Ovary (tissue), 3 donors: ENCODE results near the gene APP.

Source experiments
- EP300 ChIP-seq: sonication (generic); formaldehyde crosslinking; IDR thresholded peaks from one replicate; pipeline ENCODE4 v1.6.1; 2017; ENCODE audit warnings: antibody characterized with exemption
- POLR2A ChIP-seq: fragments of 450-650 bp; IDR thresholded peaks from one replicate; pipeline ENCODE4 v1.6.1; 2017; ENCODE audit warnings: antibody characterized with exemption, mild to moderate bottlenecking, moderate library complexity
- TF ChIP-seq, protein P1 (sequence below), 3 donors: fragments of 450-650 bp in 2 of 3; fragments of 200-600 bp in 1 of 3; IDR thresholded peaks; one replicate each; pipeline versions ENCODE4 v1.5.1 to v1.8.0; 2016 to 2022; ENCODE audit warnings: antibody characterized with exemption in 3 of 3, mild to moderate bottlenecking in 1 of 3
- donor health status: DM: no; HTN: no; CAD: no.

DNA sequence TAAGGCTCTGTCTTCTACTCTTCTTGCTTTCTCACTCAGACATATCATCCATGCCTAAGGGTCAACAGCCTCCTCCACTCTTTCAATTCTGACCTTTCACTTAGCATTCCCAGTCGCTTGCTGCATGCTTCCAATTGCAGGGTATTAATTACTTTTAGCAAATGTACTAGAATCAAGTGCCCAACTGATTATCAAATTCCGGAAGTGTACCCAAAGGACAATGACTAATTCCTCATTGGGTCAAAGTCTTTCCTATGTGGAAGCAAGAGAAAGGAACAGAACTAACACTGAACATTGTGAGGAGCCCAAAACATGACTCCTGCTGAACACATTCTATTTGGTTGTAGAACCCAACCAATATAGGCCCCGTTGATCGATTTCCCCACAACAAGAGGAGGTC lies 101.8 kb downstream of the APP start:
- TF ChIP-seq, protein P1, sequence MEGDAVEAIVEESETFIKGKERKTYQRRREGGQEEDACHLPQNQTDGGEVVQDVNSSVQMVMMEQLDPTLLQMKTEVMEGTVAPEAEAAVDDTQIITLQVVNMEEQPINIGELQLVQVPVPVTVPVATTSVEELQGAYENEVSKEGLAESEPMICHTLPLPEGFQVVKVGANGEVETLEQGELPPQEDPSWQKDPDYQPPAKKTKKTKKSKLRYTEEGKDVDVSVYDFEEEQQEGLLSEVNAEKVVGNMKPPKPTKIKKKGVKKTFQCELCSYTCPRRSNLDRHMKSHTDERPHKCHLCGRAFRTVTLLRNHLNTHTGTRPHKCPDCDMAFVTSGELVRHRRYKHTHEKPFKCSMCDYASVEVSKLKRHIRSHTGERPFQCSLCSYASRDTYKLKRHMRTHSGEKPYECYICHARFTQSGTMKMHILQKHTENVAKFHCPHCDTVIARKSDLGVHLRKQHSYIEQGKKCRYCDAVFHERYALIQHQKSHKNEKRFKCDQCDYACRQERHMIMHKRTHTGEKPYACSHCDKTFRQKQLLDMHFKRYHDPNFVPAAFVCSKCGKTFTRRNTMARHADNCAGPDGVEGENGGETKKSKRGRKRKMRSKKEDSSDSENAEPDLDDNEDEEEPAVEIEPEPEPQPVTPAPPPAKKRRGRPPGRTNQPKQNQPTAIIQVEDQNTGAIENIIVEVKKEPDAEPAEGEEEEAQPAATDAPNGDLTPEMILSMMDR (IDR thresholded peaks at IDR 0.05), result no peak
- TF ChIP-seq EP300 (no peak), POLR2A (no peak)
